ENCODE data around the gene LEMD1.

DNA sequence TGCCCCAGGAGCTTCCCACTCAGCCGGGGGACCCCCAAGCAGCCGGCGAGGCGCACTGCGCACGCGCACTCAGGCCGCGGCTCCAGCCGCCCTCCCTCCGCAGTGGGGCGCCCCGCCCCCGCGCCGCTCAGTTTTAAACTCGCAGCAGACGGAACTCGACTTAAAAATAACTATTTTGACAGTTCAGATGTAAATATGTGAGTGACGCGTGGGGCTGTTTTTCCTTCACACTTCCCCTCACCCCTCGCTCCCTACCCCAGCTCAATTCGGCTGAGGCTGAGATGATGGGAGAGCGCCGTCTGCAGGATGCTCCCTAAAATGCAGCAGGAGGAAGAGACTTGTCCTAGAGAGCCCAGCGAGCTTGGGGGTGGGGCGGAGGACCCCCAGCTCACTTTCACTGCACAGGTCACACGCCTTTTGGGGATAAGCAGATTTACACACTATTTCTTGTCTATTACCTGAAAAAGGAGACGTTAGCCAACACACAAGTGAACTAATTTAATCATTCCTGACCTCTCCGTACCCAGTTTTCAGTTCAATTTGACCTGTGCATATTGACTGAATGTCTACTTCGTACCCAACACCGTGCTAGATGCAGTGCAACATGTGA lies 8.9 kb upstream of the LEMD1 start:
- TF ChIP-seq, protein P1, sequence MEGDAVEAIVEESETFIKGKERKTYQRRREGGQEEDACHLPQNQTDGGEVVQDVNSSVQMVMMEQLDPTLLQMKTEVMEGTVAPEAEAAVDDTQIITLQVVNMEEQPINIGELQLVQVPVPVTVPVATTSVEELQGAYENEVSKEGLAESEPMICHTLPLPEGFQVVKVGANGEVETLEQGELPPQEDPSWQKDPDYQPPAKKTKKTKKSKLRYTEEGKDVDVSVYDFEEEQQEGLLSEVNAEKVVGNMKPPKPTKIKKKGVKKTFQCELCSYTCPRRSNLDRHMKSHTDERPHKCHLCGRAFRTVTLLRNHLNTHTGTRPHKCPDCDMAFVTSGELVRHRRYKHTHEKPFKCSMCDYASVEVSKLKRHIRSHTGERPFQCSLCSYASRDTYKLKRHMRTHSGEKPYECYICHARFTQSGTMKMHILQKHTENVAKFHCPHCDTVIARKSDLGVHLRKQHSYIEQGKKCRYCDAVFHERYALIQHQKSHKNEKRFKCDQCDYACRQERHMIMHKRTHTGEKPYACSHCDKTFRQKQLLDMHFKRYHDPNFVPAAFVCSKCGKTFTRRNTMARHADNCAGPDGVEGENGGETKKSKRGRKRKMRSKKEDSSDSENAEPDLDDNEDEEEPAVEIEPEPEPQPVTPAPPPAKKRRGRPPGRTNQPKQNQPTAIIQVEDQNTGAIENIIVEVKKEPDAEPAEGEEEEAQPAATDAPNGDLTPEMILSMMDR (IDR thresholded peaks at IDR 0.05): peak; percentile 90
- TF ChIP-seq EZH2phosphoT487 (IDR thresholded peaks at IDR 0.05): no peak

All from neural progenitor cell (in vitro differentiated cells).